HG03025 (cell line): Measurements from ENCODE around the gene PRMT9.

ENCODE experiments used
- ATAC-seq: cut with Tn5 transposase; IDR thresholded peaks from one replicate; pipeline ENCODE4 v1.9.1; 2021; ENCODE audit warnings: mild to moderate bottlenecking, moderate library complexity; ENCODE audit not compliant: unreplicated experiment, low FRiP score

Gene PRMT9

DNA sequence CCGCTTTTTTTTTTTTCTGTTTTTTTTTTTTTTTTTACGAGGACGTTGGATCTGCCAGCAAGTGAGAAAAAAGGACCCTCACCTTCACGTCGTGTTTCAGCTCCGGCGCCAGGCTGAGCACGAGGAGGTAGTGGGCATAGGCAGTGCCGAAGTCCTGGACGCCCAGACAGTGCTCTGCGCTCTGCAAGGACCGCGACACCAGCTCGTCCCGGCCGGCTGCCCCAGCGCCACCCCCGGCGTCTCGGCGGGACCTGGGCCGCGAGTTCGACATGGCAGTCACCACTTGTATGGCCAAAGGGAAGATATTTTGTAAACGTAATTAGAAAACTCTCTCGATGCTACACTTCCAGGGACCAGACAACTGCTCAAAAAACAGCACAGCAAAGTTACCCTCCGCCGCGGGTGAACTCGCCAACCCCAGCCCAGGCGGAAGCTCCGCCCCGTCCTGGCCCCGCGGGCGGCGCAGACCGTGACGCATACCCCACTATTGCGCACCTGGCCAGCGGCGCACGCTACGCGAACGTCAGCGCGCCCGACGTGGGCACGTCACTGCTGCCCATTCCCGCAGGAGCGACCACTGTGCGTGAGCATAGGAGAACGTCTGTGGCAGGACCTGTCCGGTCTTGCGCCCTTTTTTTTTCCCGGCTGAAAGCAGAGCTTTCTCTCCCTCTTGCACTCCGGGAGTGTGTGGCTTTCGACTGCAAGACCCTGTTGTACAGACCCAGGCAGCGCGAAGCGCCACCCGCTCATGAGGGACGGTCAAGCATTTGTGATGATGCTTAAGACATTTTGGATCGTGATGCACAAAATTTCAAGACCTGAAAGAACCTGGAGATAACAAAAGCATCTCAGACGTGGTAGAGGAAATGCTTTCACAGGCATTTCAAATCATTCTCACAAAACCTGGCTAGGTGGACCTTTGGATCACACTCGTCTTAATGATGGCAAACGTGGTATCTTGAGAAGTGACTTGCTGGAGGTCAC is at the start of gene PRMT9:
TSS of gene PRMT9 (minus strand) at position 447 of the 984 bp plus-strand sequence. CDS start at position 271, 176 bp downstream.
- peak; percentile 99 for ATAC-seq

GRCh38 chr4:147732518-147733235 is 48.7 kb upstream of the PRMT9 start:
- ATAC-seq = peak; percentile 34

GRCh38 chr4:147731580-147732517 is 47.9 kb upstream of the PRMT9 start, which contains the start of gene ARHGAP10:
TSS of gene ARHGAP10 (plus strand) at chr4:147732088. CDS start at chr4:147732302, 214 bp downstream.
- peak; percentile 76 for ATAC-seq

DNA sequence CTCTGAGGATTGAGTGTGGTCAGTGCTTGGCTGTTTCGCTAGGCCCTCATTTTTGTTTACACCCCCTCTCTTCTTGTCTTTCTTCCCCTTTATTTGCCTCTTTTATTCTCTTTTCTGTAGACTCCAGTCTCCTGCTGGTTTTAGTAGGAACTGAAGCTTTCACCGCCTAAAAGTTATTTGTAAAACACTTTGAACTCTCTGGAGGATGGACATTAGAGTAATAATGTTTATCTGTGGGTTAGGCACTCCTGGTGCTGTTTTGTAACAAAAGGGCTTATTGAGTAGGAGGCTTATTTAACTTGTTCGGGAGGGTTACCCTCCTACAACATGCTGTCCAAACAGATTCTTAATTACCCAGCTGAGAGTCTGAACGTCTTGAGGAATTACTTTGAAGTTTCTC is 46.4 kb upstream of the PRMT9 start:
- ATAC-seq = no peak

GRCh38 chr4:147727476-147728028 is 43.6 kb upstream of the PRMT9 start:
- no peak for ATAC-seq

GRCh38 chr4:147725673-147726072 is 41.7 kb upstream of the PRMT9 start:
- ATAC-seq = no peak

GRCh38 chr4:147724468-147725201 is 40.7 kb upstream of the PRMT9 start:
- ATAC-seq = no peak

GRCh38 chr4:147723326-147723725 is 39.4 kb upstream of the PRMT9 start:
- ATAC-seq = no peak

DNA sequence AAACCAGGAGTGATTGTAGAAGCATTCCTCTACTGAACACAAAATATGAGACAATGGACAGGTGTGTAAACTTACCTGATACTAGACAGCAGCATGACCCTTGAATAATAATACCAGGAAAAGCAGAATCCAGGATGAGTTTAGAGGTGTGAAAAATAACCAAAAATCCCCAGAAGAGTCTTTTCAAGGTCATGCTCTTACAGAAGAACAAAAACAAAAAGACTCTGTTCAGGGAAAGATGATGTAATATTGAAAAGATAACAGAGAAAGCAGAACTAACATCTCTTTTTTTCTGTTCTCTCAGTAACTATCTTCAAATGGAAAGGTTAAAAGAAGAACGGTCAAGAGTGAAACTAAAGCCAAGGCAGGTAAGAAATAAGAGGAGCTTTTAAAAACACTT is 33.9 kb upstream of the PRMT9 start:
- peak; percentile 90 for ATAC-seq

GRCh38 chr4:147714575-147715401 is 30.8 kb upstream of the PRMT9 start:
- no peak for ATAC-seq

DNA sequence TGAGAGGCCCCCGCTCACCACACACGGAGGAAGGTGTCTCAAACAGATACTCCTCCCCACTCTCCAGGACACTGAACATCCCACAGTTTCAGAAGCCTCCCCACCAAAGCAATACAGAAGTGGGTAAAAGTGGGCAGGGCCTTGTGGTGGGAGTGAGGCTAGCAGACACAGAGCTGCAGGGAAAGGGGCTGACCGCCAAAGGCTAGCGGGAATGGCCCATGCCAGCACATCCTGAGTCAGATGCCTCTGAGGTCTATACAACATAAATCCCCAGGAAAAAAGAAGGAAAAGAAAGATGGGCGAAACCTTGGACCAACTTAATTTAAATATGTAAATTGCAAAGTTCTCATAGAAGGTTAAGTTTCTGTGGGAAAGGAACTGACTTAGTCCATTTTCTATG is 26.0 kb upstream of the PRMT9 start:
- ATAC-seq = no peak

- no peak for ATAC-seq
Observed at GRCh38 chr4:147707892-147708672, 24.1 kb upstream of the PRMT9 start.

DNA sequence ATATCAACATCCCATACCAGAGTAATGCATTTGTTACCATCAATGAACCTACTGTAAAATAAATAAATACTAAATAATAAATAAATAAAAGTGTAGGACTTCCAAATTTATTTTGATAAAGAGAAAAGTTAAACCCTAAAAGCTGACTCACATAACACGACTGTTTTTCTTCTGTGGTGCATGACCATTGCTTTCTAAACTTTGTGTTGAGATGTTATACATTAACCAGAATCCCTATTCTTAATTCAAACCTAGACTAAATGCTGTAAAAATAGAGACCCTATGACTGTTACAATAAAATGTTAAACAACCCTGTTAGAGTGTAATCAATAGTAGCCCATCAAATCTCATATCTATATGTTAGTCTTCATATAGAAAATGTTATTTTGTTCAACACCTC is 20.9 kb upstream of the PRMT9 start:
- no peak for ATAC-seq

- no peak for ATAC-seq
Observed at GRCh38 chr4:147696866-147697265, 12.9 kb upstream of the PRMT9 start.

DNA sequence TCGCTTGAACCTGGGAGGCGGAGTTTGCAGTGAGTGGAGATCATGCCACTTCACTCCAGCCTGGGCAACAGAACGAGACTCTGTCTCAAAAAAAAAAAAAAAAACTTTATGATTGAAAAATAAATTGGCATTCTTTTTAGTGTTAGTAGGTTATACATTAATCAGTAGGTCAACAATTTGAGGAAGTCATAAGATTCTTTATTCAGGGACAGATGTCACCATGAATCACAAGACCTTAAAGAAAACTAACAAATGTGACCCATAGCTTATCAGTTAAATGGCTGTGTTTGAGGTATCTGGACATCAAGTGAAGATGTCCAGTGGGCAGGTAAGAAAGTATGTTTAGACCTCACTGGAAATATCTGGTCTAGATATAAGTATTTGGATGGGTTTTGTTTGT is 9.3 kb upstream of the PRMT9 start:
- ATAC-seq = no peak

GRCh38 chr4:147691820-147692219 is 7.9 kb upstream of the PRMT9 start:
- ATAC-seq = no peak

DNA sequence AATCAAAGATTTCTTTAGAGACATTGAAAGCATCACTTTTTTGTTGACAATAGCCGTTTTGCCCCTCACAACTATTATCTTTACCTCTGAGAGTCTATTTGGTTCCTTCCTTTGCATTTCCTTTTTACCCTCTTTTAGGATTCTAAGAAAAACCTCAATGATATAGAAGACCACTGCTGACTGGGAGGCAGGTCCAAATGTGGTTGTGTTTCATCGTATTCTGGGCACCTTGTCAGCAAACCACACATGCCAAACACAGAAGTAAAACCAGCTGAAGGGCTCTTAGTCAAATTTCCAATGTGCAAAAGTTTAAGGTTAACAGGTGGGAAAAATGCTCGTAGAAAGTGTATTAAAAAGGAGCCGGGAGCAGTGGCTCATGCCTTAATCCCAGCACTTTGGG is 5.1 kb upstream of the PRMT9 start:
- no peak for ATAC-seq

DNA sequence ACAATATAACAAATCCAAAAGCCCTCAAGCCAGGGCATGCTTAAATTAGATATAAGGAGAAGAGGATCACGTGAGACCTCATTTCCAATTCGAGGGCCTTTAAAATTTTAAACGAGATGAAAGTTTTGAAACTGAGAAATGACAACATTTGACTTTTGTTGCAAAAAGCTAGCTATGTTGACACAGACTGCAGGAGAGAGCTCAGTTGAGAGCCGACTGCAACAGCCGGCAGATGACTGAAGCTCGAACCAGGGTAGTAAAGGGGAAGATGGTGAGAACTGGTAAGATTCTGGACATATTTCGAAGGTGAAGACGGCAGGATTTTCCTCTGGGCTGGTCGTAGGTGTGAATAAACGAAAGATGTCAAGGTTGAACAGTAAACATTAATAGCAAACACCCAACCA is 773 bp downstream of the PRMT9 start:
- ATAC-seq = no peak
